GM21515 (cell line): ENCODE measurements around the gene STX16.

Experiments
- ATAC-seq: cut with Tn5 transposase; IDR thresholded peaks from one replicate; pipeline ENCODE4 v1.9.1; 2021; ENCODE audit not compliant: unreplicated experiment

Gene STX16

GRCh38 chr20:58650776-58651558 lies at the start of gene STX16:
STX16 (plus strand) TSS chr20:58651283; CDS start chr20:58652007, 724 bp downstream.
- ATAC-seq = peak; percentile 55

- ATAC-seq = no peak
These were observed 49.0 kb upstream of the STX16 start for GRCh38 chr20:58602124-58602523.

GRCh38 chr20:58603721-58604120 lies 47.4 kb upstream of the STX16 start:
- ATAC-seq = no peak

GRCh38 chr20:58604128-58604881 lies 46.8 kb upstream of the STX16 start:
- no peak for ATAC-seq

GRCh38 chr20:58605292-58606065 lies 45.6 kb upstream of the STX16 start:
- ATAC-seq = no peak

- no peak for ATAC-seq
These were observed 44.9 kb upstream of the STX16 start for GRCh38 chr20:58606184-58606583.

GRCh38 chr20:58608096-58608840 lies 42.8 kb upstream of the STX16 start:
- no peak for ATAC-seq

GRCh38 chr20:58609026-58609425 lies 42.1 kb upstream of the STX16 start:
- ATAC-seq = no peak

- no peak for ATAC-seq
These were observed 40.8 kb upstream of the STX16 start for GRCh38 chr20:58610071-58610800.

GRCh38 chr20:58610811-58611210 lies 40.3 kb upstream of the STX16 start:
- no peak for ATAC-seq

- no peak for ATAC-seq
These were observed 39.6 kb upstream of the STX16 start for GRCh38 chr20:58611236-58612030.

- ATAC-seq = no peak
These were observed 38.9 kb upstream of the STX16 start for GRCh38 chr20:58612121-58612691.

GRCh38 chr20:58613061-58613854 lies 37.8 kb upstream of the STX16 start:
- no peak for ATAC-seq

- no peak for ATAC-seq
These were observed 36.7 kb upstream of the STX16 start for GRCh38 chr20:58614366-58614765.

- no peak for ATAC-seq
These were observed 35.9 kb upstream of the STX16 start for GRCh38 chr20:58614984-58615760.

- ATAC-seq = no peak
These were observed 34.7 kb upstream of the STX16 start for GRCh38 chr20:58616411-58616810.

GRCh38 chr20:58617158-58617557 lies 33.9 kb upstream of the STX16 start:
- ATAC-seq = no peak
